Measurements from ENCODE around the gene DOK7. TPM values are rescaled to one million over a fixed set of nuclear protein-coding genes. Genes with fewer than 3 reads are reported as not detected.

The DOK7 gene
- total RNA-seq, 1 experiment from 2014 or later, result 0.26 TPM

GRCh38 chr4:3473181-3473950 lies 10.3 kb downstream of the DOK7 start:
- Histone ChIP-seq H4K8ac (replicated peaks; ENCODE audit: insufficient read length, low read depth, low read length) (no peak overlapping the region), H3K9me3 (ENCODE audit: control insufficient read depth, low read depth, low read length) (no peaks in the 10 kb centered on the region), H3K23me2 (ENCODE audit: insufficient read length, low read depth, low read length, poor library complexity, severe bottlenecking) (no peaks in the 10 kb centered on the region), H3K4ac (ENCODE audit: low read depth, low read length) (no peak overlapping the region), H3K79me1 (ENCODE audit: insufficient read depth, low read depth, low read length, poor library complexity, severe bottlenecking) (no peaks in the 10 kb centered on the region), H3K4me2 (ENCODE audit: insufficient read depth, insufficient read length, low read length) (no peak overlapping the region), H3K27me3 (ENCODE audit: insufficient read depth, low read length) (peaks cover 3% of the 10 kb centered on the region; the same call in 1 of the 2 replicates), H2BK15ac (ENCODE audit: low read depth, low read length) (no peak overlapping the region), H3K4me1 (ENCODE audit: insufficient read depth, low read length) (no peaks in the 10 kb centered on the region), H4K20me1 (ENCODE audit: control insufficient read depth, insufficient read depth, insufficient read length) (no peaks in the 10 kb centered on the region), H2BK120ac (ENCODE audit: low read depth, low read length, poor library complexity, severe bottlenecking) (no peak overlapping the region), H4K5ac (ENCODE audit: insufficient read length, low read depth, low read length) (no peak overlapping the region), H2BK12ac (ENCODE audit: insufficient read length, low read depth, low read length) (no peak overlapping the region), H3K18ac (ENCODE audit: insufficient read length, low read depth, low read length) (no peak overlapping the region), H4K91ac (ENCODE audit: insufficient read length, low read depth, low read length) (no peak overlapping the region), H2BK20ac (ENCODE audit: low read depth, low read length, poor library complexity, severe bottlenecking) (no peak overlapping the region), H3T11ph (ENCODE audit: low read length) (no peak overlapping the region), H3K79me2 (ENCODE audit: insufficient read depth, low read length) (no peaks in the 10 kb centered on the region), H3K14ac (ENCODE audit: insufficient read depth, low read length) (no peak overlapping the region), H3K9ac (ENCODE audit: extremely low read depth, insufficient read length, low read length) (no peak overlapping the region), H3K56ac (ENCODE audit: insufficient read length, low read depth, low read length) (no peak overlapping the region), H3K23ac (ENCODE audit: insufficient read length, low read depth, low read length) (no peak overlapping the region), H2BK5ac (ENCODE audit: insufficient read length, low read length) (no peak overlapping the region), H2AFZ (ENCODE audit: low read length) (no peak overlapping the region), H2AK5ac (ENCODE audit: insufficient read length, low read length) (no peak overlapping the region), H3K27ac (ENCODE audit: insufficient read length, low read depth, low read length) (no peak overlapping the region)
- Mint-ChIP-seq H3K4me1 (peaks cover 2 to 7% of the 10 kb centered on the region in 2 experiments; a peak in 2 of 4 replicates), H3K27me3 (ENCODE audit: low read depth) (peaks cover 83% of the 10 kb centered on the region), H3K9me3 (no peaks in the 10 kb centered on the region), H3K4me3 (no peak overlapping the region), H3K27ac (no peak overlapping the region), H3K36me3 (ENCODE audit: insufficient read depth in 1 of 3, low read depth in 3 of 3) (no peaks in the 10 kb centered on the region)
- no CpG with 5 or more reads among the region's 41 CpGs for WGBS (ENCODE audit: extremely low coverage, insufficient read length, low lambda C conversion rate)
- DNase-seq, result no peak
- TF ChIP-seq CTCF (conservative IDR thresholded peaks at IDR 0.05), result no peak

Data from H9 (cell line).